Measurements from ENCODE around the gene SLC2A9. TPM values are rescaled to one million over a fixed set of nuclear protein-coding genes. Genes with fewer than 3 reads are reported as not detected.

Gene SLC2A9
- total RNA-seq, 3 donors from 2014 or later = 6.2 to 10.7 (median 9.5) TPM

GRCh38 chr4:10048941-10049697 lies 27.8 kb upstream of the SLC2A9 start:
- intact Hi-C loops (cut with DNase I; ENCODE audit: low total_unique reads) = no loop called here

GRCh38 chr4:10047967-10048366 lies 26.7 kb upstream of the SLC2A9 start:
- Histone ChIP-seq H3K36me3 (no peaks in the 10 kb centered on the region), H3K4me1 (no peaks in the 10 kb centered on the region), H3K9me3 (peaks cover 0 to 5% of the 10 kb centered on the region in 2 donors), H3K27ac (no peak overlapping the region), H3K27me3 (no peaks in the 10 kb centered on the region), H3K4me3 (no peak overlapping the region)
- intact Hi-C loops (cut with DNase I; ENCODE audit: low total_unique reads) = loop anchor here (2.0 kb wide), 1 partner anchor 43 kb away; no protein-coding TSS in a partner anchor
- DNase-seq (ENCODE audit: low spot score in 2 of 2) = no peak
- TF ChIP-seq POLR2A (IDR thresholded peaks at IDR 0.05) = no peak
- no peak for TF ChIP-seq POLR2AphosphoS5 (IDR thresholded peaks at IDR 0.05)
- TF ChIP-seq CTCF (IDR thresholded peaks at IDR 0.05) = no peak

More at GRCh38 chr4:10048941-10049697, 27.8 kb upstream of the SLC2A9 start:
- H3K27ac ChIP-seq = peak overlapping the region; percentile 48 to 57
- no peak for DNase-seq (ENCODE audit: low spot score in 2 of 2)
- H3K4me1 ChIP-seq = no peaks in the 10 kb centered on the region
- H3K4me3 ChIP-seq = no peak overlapping the region
- H3K27me3 ChIP-seq = no peaks in the 10 kb centered on the region
- no peaks in the 10 kb centered on the region for H3K36me3 ChIP-seq
- no peaks in the 10 kb centered on the region for H3K9me3 ChIP-seq
- no peak for TF ChIP-seq CTCF (IDR thresholded peaks at IDR 0.05)
- TF ChIP-seq POLR2AphosphoS5 (IDR thresholded peaks at IDR 0.05) = no peak
- no peak for TF ChIP-seq POLR2A (IDR thresholded peaks at IDR 0.05)

- DNase-seq (ENCODE audit: low spot score in 2 of 2) = no peak
- H3K4me1 ChIP-seq = no peaks in the 10 kb centered on the region
- H3K4me3 ChIP-seq = no peak overlapping the region
- TF ChIP-seq CTCF (IDR thresholded peaks at IDR 0.05) (no peak), POLR2A (IDR thresholded peaks at IDR 0.05) (no peak), POLR2AphosphoS5 (IDR thresholded peaks at IDR 0.05) (no peak)
- H3K36me3 ChIP-seq = no peaks in the 10 kb centered on the region
- no peaks in the 10 kb centered on the region for H3K27me3 ChIP-seq
- intact Hi-C loops (cut with DNase I; ENCODE audit: low total_unique reads) = loop anchor here (2.0 kb wide), 1 partner anchor 44 kb away; no protein-coding TSS in a partner anchor
- H3K9me3 ChIP-seq = peaks cover 0 to 5% of the 10 kb centered on the region in 2 donors
- no peak overlapping the region for H3K27ac ChIP-seq
Measured at GRCh38 chr4:10046471-10046870, 25.2 kb upstream of the SLC2A9 start.

- Histone ChIP-seq H3K9me3 (peaks cover 0 to 5% of the 10 kb centered on the region in 2 donors), H3K36me3 (no peaks in the 10 kb centered on the region), H3K27me3 (no peaks in the 10 kb centered on the region), H3K4me1 (no peaks in the 10 kb centered on the region), H3K4me3 (no peak overlapping the region), H3K27ac (no peak overlapping the region)
- no peak for DNase-seq (ENCODE audit: low spot score in 2 of 2)
- TF ChIP-seq POLR2AphosphoS5 (IDR thresholded peaks at IDR 0.05) = no peak
- TF ChIP-seq POLR2A (IDR thresholded peaks at IDR 0.05) = no peak
- TF ChIP-seq CTCF (IDR thresholded peaks at IDR 0.05) = no peak
- intact Hi-C loops (cut with DNase I; ENCODE audit: low total_unique reads) = no loop called here
Measured at GRCh38 chr4:10045481-10045880, 24.2 kb upstream of the SLC2A9 start.

- TF ChIP-seq POLR2A (IDR thresholded peaks at IDR 0.05) = no peak
- no peak for TF ChIP-seq CTCF (IDR thresholded peaks at IDR 0.05)
- TF ChIP-seq POLR2AphosphoS5 (IDR thresholded peaks at IDR 0.05) = no peak
- H3K4me1 ChIP-seq = no peaks in the 10 kb centered on the region
- H3K36me3 ChIP-seq = no peaks in the 10 kb centered on the region
- no peaks in the 10 kb centered on the region for H3K27me3 ChIP-seq
- peaks cover 0 to 5% of the 10 kb centered on the region in 2 donors for H3K9me3 ChIP-seq
- H3K27ac ChIP-seq = no peak overlapping the region
- no peak overlapping the region for H3K4me3 ChIP-seq
- DNase-seq (ENCODE audit: low spot score in 2 of 2) = no peak
- intact Hi-C loops (cut with DNase I; ENCODE audit: low total_unique reads) = loop anchor here (5.0 kb wide), 1 partner anchor 1159 kb away; no protein-coding TSS in a partner anchor
Measured at GRCh38 chr4:10041036-10041435, 19.7 kb upstream of the SLC2A9 start.
